Measurements from ENCODE around the gene SEMA5B.

The SEMA5B gene

GRCh38 chr3:123021388-123021787 is 6.2 kb downstream of the SEMA5B start:
- DNase-seq = no peak

DNA sequence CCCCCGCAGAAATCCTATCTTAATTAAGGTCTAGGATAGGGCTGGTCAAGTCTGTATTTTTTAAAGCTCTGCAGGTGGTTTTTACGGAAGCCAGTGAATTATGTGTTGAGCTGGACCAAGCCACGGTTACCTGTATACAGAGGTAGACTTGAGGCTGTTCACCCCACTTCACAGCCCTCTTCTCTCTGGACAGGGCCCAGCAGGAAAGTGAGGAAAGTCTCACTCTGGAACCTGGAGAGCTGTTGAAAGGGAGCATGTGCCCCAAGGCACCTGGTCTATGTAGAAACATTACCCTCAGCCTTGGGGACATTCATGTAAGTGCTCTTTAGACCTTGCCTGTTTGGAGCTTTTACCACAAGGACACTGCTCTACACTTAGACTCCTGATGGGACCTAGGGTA is 6.9 kb downstream of the SEMA5B start:
- DNase-seq = no peak

GRCh38 chr3:123019591-123019990 is 8.0 kb downstream of the SEMA5B start:
- DNase-seq = no peak

DNA sequence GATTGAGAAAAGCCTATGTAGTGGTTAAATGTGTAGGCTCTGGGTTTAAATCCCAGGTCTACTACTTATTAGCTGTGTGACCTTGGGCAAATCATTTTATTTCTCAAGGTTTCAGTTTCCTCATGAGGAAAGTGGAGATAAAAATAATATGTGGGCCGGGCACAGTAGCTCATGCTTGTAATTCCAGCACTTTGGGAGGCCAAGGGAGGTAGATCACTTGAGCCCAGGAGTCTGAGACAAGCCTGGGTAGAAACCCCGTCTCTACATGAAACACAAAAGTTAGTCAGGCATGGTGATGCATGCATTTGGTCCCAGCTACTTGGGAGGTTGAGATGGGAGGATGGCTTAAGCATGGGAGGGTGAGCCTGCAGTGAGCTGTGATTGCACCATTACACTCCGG is 8.4 kb downstream of the SEMA5B start:
- no peak for DNase-seq

DNA sequence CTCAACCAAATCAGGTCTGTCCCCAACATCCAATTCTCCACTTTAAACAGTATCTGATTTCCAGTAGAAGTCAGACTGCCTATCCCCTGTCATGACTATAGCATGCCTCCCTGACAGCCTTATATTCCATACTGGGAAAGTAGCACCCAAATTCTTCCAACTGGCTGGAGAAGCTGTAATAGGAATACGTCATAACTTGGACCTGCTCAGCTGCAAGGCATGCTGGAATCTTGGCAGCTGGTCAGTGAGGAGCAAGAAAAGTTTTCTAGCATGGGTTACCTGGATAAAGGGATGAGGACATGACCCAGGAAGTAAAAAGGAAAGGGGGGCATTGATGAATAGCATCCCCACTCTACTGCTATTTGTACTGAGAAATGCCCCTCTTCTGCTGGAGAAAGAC is 8.9 kb downstream of the SEMA5B start:
- no peak for DNase-seq

DNA sequence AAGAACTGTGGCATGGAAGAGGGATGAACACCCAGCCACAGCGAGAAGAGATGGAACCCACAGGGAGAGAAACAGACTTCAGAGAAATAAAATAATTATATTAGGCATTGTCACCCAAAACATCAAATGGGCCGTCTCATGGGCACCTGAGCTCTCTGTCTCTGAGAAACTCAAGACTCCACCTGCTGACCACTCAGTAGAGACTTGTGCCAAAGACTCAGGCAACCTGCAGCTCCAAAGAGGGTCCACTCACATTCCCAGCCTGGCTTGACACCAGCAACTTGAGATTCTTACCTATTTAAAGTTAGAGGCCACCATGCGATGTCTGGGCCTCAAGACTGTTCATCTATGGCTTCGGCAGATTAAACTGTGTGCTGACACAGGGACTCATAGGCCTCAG is 12.0 kb downstream of the SEMA5B start:
- no peak for DNase-seq

DNA sequence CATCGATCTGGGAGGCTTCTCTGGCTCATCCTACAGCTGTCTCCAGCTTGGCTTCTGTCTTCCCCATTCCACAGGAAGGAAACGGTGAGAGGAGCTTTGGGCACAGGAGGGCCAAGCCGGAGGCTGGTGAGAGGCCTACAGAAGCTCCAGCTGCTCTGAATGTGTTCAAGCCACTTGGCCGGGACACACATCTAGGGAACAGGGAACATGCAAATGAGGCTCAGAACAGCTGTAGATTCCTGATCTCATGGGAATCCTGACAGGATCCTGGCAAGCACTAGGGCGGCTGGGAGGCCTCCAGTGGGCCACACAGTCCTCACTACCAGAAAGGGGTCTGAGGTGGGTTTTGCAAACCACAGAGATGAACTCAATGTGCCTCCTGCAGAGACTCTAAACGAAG is 13.7 kb downstream of the SEMA5B start:
- no peak for DNase-seq

DNA sequence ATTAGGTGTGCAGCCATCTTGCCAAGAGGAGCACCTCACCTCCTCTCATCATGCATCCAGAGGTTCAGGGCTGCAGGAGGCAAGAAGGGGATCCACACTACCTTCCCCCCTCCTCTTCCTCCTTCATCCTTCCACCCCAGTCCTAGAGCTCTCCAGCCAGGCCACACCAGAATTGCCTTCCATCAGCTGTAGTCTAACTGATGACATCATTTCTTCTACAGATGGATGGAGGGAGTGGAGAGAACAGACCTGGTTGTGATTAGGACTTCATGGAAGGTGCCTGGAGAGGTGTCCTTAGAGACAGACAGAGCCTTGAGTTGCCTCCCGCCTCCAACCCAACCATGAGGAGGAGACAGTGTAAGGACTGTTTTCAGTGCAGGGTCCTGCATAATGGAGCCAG is 14.9 kb downstream of the SEMA5B start:
- DNase-seq = no peak

DNA sequence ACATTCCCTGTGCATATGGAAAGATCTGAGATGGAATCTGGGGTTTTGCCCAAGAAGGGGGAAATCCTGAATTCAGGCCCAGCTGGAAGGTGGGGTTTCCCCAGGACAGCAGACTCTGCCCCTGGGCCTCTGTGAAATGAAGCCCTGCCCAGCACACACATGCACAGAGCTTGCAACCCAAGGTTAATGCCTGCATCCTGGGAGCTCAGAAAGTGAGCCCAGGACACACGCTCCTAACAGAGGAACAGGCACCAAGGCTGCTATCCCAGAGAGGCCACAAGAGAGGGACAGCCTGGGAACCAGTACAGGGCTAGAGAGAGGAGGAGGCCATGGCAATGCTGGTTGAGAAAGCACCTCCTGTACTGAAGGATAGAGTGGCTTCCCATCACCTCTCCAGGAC is 16.1 kb downstream of the SEMA5B start:
- DNase-seq = no peak

- DNase-seq = no peak
Observed at GRCh38 chr3:123008840-123009239, 18.7 kb downstream of the SEMA5B start.

DNA sequence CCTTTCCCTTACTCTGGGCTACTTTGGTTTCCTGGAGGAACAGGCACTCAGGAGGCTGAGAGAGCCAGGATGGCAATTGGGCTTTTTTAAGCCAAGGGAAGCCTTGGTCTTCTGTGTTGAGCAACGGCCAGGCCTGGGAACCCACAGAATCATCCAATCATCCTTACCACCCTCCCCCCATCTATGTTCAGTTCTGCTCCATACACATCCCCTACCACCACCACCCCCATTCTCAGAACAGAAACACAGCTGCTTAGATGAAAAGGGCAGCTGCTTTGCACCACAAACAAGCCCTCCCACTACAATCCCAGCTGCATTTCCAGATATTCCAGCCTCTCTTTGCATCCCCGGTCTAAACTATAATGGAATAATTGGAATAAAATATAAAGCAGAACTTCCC is 21.0 kb downstream of the SEMA5B start:
- no peak for DNase-seq

DNA sequence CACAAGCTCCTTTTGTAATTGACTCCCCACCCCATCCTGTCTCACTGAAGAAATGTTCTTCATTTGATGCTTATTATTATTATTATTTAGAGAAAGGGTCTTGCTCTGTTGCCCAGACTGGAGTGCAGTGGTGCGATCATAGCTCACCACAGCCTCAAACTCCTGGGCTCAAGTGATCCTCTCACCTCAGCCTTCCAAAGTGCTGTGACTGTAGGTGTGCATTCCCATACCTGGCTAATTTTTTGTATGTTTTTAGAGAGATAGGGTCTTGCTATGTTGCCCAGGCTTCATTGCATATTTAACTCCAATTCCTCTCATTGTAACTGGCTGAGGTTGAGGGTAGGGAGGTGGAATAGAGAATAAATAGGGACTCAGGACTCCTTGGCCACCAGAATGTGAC is 22.3 kb downstream of the SEMA5B start:
- DNase-seq = no peak

DNA sequence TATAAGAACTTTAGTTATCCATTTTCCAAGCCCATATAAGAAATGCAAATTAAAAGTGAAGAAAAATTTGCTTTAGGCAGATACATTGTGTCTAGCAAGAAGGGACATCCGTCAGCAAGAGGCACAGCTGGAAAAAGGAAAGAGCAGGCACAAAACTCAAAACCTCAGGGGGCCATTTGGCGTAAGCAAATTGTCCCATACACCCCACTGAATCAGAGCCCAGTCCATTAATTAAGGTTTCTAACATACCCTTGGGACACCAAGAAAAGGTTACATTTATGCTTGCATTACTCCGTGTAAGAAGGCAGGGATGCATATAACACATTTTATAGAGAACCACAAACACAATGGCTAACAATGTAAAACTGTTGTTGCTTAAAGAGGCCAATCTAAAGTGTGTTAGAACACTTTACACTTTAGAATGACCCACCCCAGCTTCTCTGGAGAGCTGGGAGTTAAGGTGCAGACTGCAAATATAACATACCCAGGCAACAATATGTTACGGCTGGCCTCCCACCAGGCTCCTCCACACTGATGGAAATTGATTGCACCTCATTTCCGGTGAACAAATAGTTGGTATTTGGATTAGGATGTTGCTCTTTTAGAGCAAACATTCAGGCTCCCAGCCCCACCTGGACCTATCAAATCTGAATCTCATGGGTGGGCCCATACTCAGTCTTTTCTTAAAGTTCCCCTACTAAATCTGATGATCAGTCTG is 23.2 kb downstream of the SEMA5B start:
- no peak for DNase-seq

DNA sequence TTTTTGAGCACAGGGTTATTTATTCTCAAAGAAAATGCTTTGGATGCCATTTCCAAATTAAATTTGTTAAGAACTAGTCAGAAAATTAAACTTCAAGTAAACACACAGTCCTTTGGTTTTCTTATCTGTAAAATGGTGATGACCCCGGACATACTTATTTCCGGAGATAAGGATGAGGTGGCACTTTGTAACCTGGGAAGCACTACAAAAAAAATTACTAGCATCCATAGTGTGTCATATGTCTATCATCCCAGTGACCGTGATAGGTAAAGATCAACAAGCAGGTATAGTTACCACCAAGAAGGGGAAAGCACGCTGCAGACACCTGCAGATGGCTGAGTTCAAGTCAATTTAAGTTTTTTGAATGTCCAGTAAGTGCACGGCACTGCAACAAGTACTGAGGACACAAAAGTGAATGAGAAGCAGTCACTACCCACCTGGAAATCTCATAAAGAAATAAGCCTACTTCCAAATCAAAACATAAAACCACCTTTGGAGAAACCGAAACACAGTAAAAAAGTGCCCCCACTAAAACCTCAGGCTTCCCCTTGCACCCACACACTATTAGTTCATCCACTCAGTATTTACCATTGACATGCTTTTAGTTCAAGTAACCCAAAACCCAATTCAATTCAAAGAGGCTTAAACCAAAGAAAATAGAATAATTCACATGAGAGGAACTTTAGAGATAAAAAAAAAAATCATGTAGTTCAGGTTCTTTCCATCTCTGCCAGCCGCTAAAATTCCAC is 24.6 kb downstream of the SEMA5B start:
- no peak for DNase-seq

- DNase-seq = no peak
Observed at GRCh38 chr3:123002100-123002748, 25.3 kb downstream of the SEMA5B start.

GRCh38 chr3:122998856-122999255 is 28.7 kb downstream of the SEMA5B start:
- DNase-seq = no peak

DNA sequence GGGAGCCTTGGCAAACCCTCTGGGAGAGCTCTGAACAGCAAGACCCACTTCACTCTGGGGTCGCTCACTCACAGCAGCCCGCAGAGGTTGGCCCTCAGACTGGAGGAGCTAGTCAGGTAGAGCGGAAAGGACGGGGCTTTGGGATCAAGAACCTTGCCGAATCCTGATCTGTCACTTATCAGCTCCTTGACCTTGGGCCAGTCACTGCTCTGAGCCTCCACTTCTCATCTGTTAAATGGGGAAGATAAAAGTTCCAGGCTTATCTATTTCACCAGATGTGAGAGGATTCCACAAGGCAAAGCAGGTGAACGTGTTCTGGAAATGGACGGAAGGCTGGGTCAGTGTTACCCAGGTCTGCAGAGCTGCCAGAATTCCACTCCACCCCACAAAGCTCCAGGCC is 29.4 kb downstream of the SEMA5B start:
- no peak for DNase-seq

- DNase-seq = no peak
Observed at GRCh38 chr3:122996038-122996580, 31.5 kb downstream of the SEMA5B start.

- DNase-seq = no peak
Observed at GRCh38 chr3:122994954-122995353, 32.6 kb downstream of the SEMA5B start.

DNA sequence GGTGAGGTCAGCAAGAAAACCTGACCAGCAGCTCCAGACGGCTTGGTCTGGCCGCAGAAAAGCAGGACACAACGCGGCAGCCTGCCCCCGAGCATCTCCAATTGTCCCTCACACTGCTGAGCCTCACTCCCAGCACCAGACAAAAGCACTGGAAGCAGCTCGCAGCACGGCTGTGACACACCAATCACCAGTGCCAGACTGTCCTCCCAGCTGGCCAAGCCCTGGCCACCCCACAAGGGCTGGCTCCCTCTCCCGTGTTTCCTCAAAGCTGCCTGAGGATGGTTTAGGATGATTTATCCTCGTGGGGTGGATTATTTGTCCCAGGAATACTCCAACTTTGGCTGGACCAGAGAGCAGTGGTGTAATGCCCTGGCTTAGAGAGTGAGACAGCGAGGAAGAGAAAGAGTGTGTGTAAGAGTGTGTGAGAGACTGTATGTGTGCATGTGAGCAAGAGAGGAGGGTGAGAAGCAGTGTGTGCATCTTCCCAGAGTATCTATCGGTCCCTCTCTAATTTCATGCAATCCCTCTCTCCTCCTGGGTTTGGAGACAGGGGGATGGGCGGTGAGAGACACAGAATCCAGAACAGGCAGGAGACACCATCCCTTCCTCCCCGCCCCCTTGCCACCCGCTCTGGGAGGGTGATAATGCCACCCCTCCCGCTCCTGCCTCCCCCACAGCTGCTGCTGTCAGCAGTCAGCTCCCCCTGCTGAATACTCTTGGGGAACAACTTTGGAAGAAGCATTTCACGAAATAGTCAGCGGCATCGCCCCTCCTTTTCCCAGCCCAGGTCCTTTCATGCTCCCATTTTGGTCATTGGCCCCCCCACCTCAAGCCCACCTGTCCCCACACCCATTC is 34.2 kb downstream of the SEMA5B start:
- DNase-seq = no peak

DNA sequence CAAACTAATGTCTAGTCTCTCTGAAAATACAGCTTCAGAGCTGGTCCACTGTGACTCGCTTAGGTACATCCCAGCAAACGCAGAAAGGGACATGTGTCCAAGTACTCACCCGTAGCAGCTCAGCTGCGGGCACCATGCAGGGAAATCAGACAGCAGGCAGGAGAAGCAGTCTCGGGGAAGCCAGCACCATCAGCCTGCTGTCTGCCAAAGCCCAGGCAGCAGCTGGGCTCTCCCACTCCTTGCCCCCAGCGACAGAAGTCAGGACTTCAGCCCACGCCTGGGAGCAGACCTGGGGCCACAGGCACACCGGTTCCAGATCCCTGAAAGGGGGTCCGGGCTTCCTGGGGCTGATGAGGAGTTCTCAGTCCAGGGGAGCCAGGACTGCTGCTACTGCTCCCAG is 34.9 kb downstream of the SEMA5B start:
- DNase-seq = no peak

- DNase-seq = no peak
Observed at GRCh38 chr3:122992133-122992532, 35.4 kb downstream of the SEMA5B start.

Data from NCI-H1048 (cell line).